Cardiac muscle cell (in vitro differentiated cells and primary cell): ENCODE data around the gene BIVM. TPM values are rescaled to one million over a fixed set of nuclear protein-coding genes. Genes with fewer than 3 reads are reported as not detected.

ENCODE experiments used
- DNase-seq, 2 donors: peaks; one replicate each; pipeline versions ENCODE4 v3.0.0 to v3.0.0-alpha.2; 2010 to 2017; ENCODE audit warnings: low read depth in 1 of 2, low spot score in 1 of 2
- H3K27ac ChIP-seq: fragments of 200-600 bp; sonication (generic); 2 replicates; pipeline ENCODE4 v1.5.1; 2016
- H3K27me3 ChIP-seq: fragments of 200-600 bp; sonication (generic); 2 replicates; pipeline ENCODE4 v1.6.0; 2016; ENCODE audit warnings: control low read depth
- H3K36me3 ChIP-seq: fragments of 200-600 bp; sonication (generic); 2 replicates; pipeline ENCODE4 v1.5.1; 2016; ENCODE audit warnings: control low read depth
- H3K4me1 ChIP-seq: fragments of 200-600 bp; sonication (generic); 2 replicates; pipeline ENCODE4 v1.8.1; 2017; ENCODE audit warnings: low read depth, mild to moderate bottlenecking, mixed run types
- H3K4me3 ChIP-seq: fragments of 200-600 bp; sonication (generic); 2 replicates; pipeline ENCODE4 v1.5.1; 2016; ENCODE audit warnings: mild to moderate bottlenecking
- H3K9me3 ChIP-seq: fragments of 200-600 bp; sonication (generic); 2 replicates; pipeline ENCODE4 v1.5.1; 2017; ENCODE audit warnings: low read depth, mild to moderate bottlenecking, control low read depth
- CTCF ChIP-seq: IDR thresholded peaks from 2 replicates; pipeline ENCODE4 v1.5.1; 2012; ENCODE audit warnings: low read depth, mild to moderate bottlenecking, low read length
- polyA plus RNA-seq: library from polyadenylated mRNA; unstranded; fragments of >200 nt; fragmentation: Nextera tagmentation; extraction: Ambion mirVana; gene quantifications from 2 replicates; pipeline ENCODE4 v1.2.1, GENCODE V29; 2016
- total RNA-seq: library from RNA; depleted of rRNA; stranded (reverse); fragments of >200 nt; gene quantifications from 2 replicates; pipeline ENCODE4 v1.2.3, GENCODE V29; 2016

The BIVM gene
- total and polyA plus RNA-seq, 2 experiments from 2014 or later, result 14.7 to 16.1 TPM

- H3K4me1 ChIP-seq, result no peaks in the 10 kb centered on the region
- DNase-seq, result peak; percentile 84 to 91
- peak within 1 kb of the TSS; percentile 1 for H3K27ac ChIP-seq
- H3K4me3 ChIP-seq, result peak within 1 kb of the TSS; percentile 48
- no peaks in the 10 kb centered on the region for H3K36me3 ChIP-seq
- no peak for TF ChIP-seq CTCF
- no peaks in the 10 kb centered on the region for H3K9me3 ChIP-seq
- H3K27me3 ChIP-seq, result peaks cover 4% of the 10 kb centered on the region
Observed at GRCh38 chr13:102773441-102774213, 25.3 kb upstream of the BIVM start, which contains the start of gene TEX30. Gene TEX30 (minus strand): TSS chr13:102773786. CDS start chr13:102770026, 3,760 bp downstream.

GRCh38 chr13:102774214-102774568 is 24.7 kb upstream of the BIVM start:
- H3K27me3 ChIP-seq, result peaks cover 4% of the 10 kb centered on the region
- no peaks in the 10 kb centered on the region for H3K9me3 ChIP-seq
- no peak overlapping the region for H3K27ac ChIP-seq
- no peak overlapping the region for H3K4me3 ChIP-seq
- TF ChIP-seq CTCF, result no peak
- H3K4me1 ChIP-seq, result no peaks in the 10 kb centered on the region
- H3K36me3 ChIP-seq, result no peaks in the 10 kb centered on the region
- no peak for DNase-seq

GRCh38 chr13:102774591-102775520 is 24.1 kb upstream of the BIVM start:
- Histone ChIP-seq H3K4me1 (no peaks in the 10 kb centered on the region), H3K9me3 (no peaks in the 10 kb centered on the region), H3K4me3 (no peak overlapping the region), H3K36me3 (no peaks in the 10 kb centered on the region), H3K27me3 (peaks cover 4% of the 10 kb centered on the region), H3K27ac (no peak overlapping the region)
- DNase-seq, result no peak
- no peak for TF ChIP-seq CTCF

- H3K36me3 ChIP-seq, result no peaks in the 10 kb centered on the region
- H3K27ac ChIP-seq, result no peak overlapping the region
- peaks cover 4% of the 10 kb centered on the region for H3K27me3 ChIP-seq
- H3K4me1 ChIP-seq, result no peaks in the 10 kb centered on the region
- DNase-seq, result no peak
- no peaks in the 10 kb centered on the region for H3K9me3 ChIP-seq
- H3K4me3 ChIP-seq, result no peak overlapping the region
- TF ChIP-seq CTCF, result no peak
Observed at GRCh38 chr13:102776271-102776670, 22.6 kb upstream of the BIVM start.

- no peak for DNase-seq
- Histone ChIP-seq H3K36me3 (no peaks in the 10 kb centered on the region), H3K27ac (no peak overlapping the region), H3K27me3 (peaks cover 2% of the 10 kb centered on the region), H3K4me3 (no peak overlapping the region), H3K9me3 (no peaks in the 10 kb centered on the region), H3K4me1 (no peaks in the 10 kb centered on the region)
- TF ChIP-seq CTCF, result no peak
Observed at GRCh38 chr13:102777736-102778135, 21.2 kb upstream of the BIVM start.
